ENCODE measurements around the gene ASPDH.
"Not testable (repeated sequence)": the region's sequence is repeated elsewhere in the genome, so short reads cannot be mapped to it uniquely, and the experiment has no call there.

ASPDH gene

DNA sequence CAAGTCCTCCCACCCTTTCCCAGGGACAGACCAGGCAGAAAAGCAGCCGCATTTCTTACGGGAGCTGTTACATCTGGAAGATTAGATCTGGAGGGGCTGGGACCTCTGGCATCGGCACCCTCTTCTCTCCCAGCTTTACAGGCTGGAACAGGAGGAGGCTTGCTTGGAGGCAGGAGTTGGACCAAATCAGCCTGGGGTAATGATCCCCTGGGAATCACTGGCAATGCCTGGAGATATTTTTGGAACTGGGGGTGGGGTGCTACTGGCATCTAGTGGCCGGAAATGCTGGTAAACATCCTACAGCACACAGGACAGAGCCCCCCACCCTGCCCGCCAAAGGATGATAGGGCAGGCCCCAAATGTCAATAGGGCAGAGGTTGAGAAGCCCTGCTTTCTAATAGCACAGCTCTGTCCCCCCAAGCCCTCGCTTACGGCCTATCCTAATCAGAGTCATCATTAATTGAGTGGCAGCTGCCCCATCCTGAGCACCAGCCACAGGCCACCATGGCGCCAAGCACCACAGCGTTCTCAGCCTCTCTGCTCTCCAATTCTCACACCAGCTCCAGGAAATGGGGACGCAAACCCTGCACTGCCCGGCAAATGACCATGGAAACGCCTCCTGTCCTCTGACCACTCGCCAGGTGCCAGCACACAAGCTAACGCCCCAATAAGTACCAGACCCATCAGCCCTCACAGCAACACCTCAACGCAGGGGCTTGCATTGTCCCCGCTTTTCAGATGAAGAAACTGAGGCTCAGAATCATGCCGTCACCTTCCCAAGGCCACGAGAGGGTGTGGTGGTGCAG, 33.9 kb upstream of the ASPDH start:
- no peak for DNase-seq

DNA sequence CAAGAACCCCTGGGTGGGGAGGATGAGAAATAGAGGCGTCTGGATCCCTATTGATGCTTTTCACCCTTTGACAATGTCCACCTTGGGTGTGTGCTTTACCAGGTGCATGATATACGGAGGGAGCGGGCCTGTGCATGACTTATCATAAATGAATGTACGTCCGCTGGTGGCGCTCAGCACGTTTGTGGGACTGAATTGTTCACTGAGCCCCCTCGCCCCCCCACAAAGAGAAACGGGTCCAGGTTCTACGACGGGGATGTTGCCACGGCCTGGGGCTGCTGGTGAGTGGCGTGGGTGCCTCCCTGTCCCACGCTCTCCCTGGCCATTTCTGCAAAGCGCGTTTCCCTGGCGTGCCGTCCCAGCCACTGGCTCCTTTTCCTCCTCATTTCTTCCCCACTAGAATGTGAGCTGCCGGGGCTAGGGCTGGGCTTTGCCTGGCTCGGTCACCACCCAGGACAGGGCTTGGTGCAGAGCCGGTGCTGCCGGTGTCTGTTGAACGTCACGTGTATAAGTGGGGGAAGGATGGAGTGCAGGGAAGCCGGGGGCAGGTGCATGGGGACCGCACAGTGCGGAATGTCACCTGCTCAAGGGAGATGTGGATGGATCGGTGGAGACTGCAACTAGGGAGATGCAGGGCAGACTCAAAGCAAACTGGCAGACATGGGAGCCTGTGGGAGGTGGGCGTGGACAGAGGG, 33.0 kb upstream of the ASPDH start:
- DNase-seq, result no peak

DNA sequence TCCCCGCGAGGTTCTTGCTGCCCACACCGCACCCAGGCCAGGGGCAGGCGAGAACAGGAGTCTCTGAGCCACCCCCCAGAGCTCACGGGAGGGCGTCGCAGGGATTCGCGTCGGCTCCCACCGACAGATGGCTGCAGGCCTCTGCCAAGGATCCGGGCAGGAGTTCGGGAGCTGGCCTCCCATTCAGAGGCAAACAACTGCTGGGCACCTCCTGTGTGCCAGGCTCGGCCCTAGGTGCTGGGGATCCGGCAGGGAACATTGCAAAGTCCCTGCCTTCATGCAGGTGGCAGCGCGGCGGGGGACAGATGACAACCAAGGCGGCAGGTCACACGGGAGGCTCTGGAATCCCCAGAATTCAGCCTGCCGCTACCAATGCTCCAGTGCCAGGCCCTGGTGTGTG, 29.2 kb upstream of the ASPDH start:
- no peak for DNase-seq

DNA sequence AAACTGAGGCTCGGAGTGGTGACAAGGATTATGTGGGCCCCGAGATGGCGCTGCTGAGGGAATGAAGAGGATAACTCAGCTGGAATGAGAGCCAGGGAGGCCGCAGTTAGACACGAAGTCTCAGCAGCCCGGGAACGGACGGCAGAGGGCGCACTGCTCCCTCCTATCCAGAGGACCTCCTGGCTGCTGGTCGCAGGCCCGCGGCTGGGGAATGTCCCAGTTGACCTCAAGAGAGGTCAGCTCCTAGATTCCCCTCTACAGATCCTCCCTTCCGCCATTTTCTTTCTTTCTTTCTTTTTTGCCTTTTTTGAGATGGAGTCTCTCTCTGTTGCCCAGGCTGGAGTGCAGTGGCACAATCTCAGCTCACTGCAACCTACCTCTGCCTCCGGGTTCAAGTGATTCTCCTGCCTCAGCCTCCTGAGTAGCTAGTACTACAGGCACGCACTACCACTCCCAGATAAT, 24.1 kb upstream of the ASPDH start:
- DNase-seq, result peak; percentile 46 to 67

DNA sequence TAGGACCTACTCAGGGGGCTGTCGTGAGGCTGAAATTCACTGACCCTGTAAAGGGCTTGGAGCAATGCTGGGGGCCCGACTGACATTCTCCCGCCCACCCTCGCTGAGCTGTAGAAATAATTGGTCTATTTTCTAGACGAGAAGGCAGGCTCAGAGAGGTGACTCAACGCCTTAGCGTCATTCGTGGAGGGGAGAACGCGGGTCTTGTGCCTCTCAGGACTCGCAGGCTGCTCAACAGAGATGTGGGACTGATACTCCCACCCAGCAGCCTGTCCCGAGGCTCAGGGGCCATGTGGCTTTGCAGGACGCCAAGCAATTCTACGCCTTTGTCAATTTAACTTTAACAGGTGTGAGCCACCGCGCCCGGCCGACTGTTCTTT, 23.6 kb upstream of the ASPDH start:
- no peak for DNase-seq

DNA sequence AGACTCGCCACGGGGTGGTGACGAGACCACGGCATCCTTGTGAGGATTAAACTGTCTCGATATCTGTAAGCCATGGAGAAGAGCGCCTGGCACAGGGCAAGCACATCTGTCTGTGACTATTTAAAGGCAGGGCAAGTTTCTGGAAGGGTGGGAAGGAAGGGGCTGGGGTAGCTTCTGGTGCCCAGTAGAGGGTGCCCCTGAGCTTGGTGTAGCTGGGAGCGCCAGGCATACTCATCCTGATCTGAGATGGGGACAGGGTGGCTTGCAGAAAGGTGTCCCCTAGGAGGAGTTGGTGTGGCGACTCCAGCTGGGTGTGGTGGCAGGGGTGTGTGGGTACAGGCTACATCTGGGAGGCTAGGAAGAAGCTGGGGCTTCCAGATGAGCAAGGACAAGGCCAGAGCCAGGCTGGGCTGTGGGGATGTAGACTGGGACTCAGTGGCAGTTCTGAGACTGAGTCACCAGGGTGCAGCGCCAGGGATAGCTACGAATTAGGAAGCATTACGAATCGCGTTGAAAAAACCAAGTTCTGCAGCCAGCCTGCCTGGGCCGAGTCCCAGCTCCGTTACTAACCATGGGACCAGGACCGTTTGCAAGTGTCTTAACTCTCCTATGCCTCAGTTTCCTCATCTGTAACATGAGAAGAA, 23.1 kb upstream of the ASPDH start:
- DNase-seq, result no peak

DNA sequence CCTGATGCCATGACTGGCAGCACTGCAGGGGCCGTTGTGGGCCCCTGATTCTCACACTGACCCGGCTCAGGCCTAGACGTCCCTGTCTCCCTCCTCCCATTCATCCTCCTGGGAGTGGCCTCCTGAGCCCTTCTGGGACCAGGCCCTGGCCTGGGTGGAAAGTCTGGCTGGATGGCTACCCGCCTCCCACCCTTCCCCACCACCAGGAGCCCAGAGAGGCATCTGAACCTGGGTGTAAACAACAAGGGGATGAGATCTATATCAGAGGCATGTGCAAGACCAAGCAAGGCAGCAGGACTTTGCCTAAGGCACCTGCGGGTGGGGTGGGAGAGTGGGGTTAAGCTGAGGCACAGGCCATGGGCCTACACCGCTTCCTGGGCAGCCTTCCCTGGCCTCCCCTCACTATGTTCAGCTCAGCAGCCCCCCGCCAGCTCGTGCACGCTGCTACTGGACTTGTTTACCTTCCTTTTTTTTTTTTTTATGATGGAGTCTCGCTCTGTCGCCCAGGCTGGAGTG, 22.0 kb upstream of the ASPDH start:
- no peak for DNase-seq

DNA sequence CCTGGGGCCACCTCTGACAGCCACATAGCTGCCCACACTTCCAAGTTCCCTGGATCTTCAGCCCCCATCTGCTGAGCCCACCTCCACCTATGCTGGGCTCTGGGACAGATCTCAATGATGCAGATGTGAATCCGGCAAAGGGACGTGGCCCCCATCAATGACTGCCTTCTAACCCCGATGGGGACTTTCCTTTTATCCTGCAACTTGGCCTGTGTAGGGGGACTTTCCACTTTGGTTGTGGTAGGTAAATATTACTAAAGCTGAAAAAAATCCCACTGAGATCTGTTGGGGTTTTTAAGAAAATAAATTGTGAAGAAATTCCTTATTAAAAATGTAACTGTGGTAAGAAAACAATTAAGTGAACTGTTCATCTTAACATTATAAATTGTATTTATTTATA, 20.8 kb upstream of the ASPDH start:
- DNase-seq, result no peak

DNA sequence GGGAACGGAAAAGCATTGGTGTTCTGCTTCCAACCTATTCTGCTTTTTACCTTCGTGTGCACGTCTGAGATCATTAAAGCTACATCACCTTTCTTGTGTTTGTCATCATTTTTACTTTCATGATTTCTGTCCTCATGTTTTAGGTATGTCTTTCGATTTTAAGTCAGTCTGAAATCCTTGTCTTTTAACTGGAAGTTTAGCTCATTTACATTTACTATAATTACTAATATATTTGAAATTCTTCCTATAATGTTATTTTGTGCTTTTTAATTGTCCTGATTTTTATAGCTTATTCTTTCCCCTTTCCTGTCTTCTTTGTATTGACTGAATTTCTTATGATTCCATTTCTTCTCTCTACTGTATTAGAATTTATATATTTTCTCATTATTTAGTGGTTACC, 19.2 kb upstream of the ASPDH start:
- no peak for DNase-seq

DNA sequence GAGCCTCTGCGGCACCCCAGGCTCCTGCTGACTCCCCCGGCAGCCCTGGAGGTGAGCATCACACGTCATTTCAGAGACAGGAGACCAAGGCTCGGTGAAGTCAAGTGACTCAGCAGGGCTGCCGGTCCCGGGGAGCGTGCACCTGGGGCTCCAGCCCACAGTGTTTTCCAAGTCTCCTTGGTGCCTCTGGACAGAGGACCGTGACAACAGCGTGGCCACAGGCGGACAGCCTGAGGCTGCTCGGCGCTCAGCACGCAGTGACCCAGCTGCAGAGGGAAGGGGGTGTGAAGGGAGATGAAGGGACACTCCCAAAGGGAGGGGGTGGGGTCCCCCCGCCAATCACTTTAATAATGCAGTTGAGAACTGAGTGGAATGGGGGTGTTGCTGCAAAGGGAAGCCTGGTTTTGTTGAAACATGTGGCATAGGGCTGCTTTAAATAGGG, 17.5 kb upstream of the ASPDH start:
- no peak for DNase-seq

DNA sequence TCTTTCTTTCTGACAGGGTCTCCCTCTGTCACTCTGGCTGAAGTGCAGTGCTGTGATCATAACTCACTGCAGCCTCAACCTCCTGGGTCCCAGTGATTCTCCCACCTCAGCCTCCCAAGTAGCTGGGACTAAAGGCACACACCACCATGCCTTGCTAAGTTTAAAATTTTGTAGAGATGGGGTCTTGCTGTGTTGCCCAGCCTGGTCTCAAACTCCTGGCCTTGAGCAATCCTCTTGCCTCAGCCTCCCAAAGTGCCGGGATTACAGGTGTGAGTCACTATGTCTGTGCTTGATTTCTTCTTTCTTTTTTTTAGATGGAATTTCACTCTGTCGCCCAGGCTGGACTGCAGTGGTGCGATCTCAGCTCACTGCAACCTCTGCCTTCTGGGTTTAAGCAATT, 14.3 kb upstream of the ASPDH start:
- DNase-seq, result not testable (repeated sequence)

DNA sequence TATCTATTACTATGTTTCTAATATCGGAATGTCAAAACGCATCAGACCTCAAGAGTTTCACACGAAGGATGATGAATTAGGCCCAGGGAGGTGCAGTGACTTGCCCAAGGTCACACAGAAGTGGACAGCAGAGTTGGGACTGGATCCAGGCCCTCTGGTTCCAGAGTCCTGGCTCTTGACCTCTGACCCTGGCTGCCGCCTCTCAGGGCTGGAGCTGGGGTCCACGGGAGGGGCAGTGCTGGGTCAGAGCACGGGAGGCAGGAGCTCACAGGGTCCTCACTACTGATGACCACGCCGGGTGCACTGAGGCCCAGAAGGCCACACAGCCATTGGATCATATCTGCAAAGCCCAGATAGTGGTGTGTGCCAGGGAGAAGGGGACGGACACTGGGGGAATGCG, 9.2 kb upstream of the ASPDH start:
- no peak for DNase-seq

DNA sequence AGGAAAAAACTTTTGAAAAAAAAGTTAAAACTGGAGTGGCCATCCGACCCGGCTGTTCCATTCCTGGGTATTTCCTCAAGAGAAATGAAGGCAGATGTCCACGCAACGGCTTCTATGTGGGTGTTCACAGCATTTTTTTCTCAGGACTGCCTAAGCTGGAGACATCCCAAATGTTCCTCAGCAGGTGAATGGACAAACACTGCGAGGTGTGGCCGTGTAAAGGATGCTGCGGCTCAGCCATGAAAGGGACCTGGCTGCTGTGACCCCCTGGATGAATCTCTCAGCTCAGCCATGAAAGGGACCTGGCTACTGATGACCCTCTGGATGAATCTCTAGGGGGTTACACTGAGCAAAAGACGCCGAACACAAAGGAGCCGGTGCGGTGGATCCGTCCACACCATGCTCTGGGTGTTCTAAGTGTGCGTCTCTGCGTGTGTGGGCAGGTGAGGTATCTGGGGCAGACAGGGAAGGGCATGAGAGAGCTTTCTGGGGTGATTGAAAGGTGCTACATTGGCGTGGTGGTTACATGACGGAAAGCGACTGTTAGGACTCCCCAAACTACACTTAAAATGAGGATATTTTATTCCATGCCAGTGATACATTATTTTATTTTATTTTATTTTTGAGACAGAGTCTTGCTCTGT, 7.2 kb upstream of the ASPDH start:
- no peak for DNase-seq

DNA sequence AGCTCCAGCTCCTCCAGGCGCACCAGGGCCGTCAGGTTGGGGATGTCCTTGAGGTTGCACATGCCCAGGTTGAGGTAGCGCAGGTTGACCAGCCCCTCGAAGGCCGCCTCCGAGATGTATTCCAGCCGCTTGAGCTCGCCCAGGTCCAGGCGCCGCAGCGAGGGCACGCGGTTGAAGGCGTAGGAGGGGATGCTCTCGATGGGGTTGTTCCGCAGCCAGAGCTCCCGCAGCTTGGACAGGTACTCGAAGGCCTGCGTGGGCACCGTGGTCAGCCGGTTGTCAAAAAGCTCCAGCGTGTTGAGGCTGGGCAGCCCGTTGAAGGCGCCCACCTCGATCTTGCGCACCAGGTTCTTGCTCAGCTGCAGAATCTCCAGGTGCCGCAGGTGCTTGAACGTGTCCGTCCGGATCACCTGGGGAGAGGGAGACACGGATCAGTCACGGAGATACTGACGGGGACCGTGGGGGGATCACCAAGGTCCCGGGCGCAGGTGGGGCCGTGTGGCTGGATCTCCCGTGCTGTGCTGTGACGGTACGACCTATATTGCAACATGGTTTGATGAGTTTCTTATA, 5.4 kb upstream of the ASPDH start:
- no peak for DNase-seq

DNA sequence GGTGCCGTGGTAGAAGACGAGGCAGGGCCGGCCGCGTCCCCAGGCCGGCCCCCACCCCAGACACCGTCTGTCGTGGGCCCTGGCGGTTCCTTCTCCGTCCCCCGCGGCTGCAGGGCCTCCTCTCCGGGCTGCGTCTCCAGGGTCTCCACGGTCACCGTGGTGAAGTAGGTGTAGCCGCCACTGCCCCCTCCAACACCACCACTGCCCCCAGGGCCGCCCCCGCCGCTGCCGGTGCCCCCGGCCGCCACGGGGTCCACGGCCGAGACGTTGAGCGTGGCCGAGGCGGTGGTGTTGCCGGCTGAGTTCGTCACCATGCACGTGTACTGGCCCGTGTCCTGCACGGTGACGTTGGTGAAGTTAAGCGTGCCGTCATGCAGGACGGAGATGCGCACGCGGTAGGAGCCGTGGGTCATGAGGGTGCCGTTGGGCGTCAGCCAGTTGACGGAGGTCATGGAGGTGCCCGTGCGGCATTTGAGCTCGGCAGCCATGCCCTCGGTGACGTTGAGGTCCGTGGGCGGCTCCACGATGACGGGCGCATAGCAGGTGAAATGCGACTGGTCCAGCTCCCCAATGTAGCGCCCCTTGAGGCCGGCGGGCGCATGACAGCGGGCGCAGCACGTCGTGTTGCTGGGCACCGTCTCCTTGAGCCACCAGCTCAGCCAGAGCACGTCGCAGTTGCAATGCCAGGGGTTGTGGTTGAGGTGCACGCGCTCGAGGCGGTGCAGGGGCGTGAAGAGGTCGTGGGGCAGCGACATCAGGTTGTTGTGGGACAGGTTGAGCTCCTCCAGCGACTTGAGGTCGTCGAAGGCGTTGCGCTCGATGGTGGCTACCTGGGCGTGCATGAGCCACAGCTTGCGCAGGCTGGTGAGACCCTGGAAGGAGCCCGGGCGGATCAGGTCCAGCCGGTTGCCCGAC, 4.6 kb upstream of the ASPDH start:
- DNase-seq, result no peak

DNA sequence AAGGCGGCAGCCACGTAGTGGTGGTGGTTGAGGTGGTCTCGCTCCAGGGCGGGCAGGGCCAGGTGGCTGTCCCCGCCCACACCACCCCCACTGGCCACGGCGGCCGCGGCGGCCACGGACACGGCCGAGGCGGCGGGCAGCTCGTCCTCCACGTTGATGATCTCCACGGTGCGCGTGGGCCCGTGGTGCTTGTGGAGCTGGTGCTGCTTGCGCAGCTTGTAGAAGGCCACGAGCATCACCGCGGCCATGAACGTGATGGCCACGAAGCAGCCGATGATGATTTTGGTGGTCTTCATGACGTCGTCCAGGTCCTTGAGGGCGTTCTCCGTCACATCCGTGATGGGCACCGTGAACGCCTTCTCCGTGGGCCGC, 4.0 kb upstream of the ASPDH start:
- no peak for DNase-seq

DNA sequence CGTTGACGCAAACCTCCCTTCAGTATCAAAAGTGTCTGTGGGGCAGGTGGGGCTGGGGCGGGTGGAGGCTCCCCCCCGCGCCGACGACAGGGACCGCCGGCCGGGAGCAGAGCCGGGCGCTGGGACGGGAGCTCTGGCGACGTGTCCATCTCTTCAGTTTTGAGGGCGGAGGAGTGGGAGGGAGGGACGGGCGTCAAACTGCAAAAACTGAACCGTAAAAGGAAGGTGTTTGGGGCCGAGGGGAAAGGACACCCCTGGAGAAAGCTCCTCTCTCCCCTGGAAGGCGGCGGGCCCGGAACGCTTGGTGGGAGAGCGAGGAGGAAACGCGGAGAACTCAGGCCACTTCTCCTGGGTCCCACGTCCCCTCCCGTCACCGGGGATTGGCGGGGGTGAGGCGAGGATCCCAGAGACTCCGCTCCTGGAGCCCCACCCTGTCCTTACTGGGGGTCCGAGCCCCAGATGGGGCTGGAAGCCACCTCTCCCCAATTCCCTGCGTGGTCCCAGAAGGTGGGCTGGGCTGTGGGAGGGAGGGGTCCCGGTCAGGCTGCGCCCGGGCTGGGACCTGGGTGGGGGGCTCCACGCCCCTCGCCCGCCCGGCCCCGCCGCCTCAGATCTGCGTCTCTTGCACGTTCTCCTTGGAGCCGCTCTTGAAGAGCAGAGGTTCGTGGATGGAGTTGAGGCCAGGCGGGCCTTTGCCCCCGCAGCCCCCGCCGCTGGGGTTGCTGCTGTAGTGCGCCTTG, 3.4 kb upstream of the ASPDH start:
- DNase-seq, result no peak

DNA sequence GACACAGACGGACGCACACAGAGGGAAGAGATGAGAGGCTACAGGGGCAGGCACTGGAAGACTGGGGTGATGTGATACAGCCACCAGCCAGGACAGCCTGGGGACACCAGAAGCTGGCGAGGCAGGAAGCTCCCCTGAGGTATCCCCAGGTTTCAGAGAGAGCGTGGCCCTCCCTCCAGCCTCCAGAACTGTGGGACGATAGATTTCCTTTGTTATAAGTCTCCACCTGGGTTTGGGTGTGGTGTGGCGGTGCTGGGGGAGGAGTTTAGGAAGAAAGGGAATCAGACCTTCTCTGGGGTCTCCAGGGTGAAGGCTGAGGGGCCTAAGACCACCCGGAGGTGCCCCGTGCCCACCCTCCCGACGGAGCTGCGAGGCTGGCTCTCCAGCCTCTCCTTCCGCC, 2.7 kb upstream of the ASPDH start:
- DNase-seq, result no peak

DNA sequence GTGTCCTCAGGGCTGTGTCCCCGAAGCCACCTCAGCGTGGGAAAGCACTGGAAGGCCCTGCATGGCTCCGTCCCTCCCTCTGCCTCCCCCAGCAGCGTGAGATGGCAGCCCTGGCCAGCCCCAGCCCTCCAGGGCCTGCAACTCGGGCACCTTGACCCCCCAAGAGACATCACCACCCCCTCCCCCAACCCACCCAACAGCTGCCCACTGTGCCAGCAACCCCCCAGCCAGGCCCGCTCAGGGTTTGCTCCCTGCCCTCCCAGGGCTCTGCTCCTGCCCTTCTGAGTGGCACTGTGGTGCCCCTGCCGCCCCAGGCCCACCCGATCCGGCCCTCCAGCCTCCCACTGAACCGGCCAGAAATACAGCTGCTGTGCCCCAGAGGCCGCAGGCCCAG, 1.5 kb upstream of the ASPDH start:
- DNase-seq, result no peak

DNA sequence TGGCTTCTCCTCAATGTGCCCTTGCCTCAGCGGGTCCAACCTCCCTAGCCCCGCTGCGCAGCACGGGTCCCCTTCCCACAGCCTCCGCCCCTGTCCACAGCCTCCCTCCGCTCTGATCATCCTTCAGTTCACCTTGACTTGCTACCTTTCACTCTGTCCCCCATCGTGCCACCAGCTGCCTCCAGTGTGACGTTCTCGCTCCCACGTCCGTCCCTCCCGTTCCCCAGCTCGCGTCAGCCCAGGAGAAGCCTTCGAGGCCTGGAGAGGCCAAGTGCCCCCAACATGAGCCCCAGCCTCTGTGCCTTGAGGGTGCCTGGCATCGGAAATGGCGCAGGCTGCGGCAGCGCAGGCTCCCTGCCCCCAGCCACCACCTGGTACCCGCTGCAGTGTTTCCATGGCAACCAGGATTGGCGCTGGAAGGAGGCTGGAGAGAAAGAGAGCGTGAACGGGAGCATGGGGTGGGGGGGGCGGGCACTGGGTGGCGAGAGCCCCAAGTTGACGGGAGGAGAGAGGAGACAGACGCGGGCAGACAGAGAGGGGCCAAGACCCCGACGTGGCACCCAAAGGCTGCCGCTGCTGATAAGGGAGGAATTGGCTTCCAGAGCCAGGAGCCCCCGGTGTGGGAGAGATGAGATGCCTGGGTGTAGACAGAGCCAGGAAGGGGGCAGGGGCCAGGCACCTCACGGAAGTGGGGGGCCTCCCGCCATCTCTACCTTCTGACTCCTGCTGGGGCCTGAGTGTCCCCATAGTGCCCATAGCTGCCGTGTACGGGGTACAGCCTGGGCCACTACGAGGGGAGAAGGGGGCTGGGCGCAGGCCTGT, 844 bp upstream of the ASPDH start:
- DNase-seq, result peak; percentile 47 to 48

Data from NCI-H2081 (cell line).